SH-SY5Y (cell line): ENCODE measurements around the gene NUP93.

Experiments
- GATA2 ChIP-seq: IDR thresholded peaks from 2 replicates; pipeline ENCODE4 v1.6.1; 2011; ENCODE audit warnings: mild to moderate bottlenecking, low read depth, low read length
- GATA3 ChIP-seq: IDR thresholded peaks from 2 replicates; pipeline ENCODE4 v1.6.1; 2011; ENCODE audit warnings: low read depth, mild to moderate bottlenecking, low read length, moderate library complexity

DNA sequence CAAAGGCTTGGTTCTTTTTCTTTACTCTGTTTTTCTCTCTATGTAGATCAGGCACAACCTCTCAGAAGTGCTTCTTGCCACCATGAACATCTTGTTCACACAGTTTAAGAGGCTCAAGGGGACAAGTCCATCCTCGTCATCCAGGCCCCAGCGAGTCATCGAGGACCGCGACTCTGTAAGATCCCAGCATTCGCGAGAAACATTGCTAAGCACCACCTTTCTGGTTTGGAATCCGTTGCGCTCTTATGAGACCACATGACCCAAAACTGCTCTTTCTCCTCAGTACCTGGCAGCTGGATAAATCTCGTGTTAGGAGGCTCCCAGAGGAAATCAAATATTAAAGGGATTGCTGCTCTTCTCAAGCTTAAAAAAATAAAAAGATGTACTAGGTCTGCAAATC, 111.7 kb downstream of the NUP93 start:
- TF ChIP-seq GATA2 (no peak), GATA3 (no peak)
